SU-DHL-6 (cell line): Measurements from ENCODE around the gene GJA3.

Experiments used
- H2AFZ ChIP-seq: fragments of 200-600 bp; sonication (generic); 2 replicates; pipeline ENCODE4 v1.6.1; 2014; ENCODE audit warnings: low read depth, mild to moderate bottlenecking, moderate library complexity, mixed read lengths, antibody characterized with exemption, low read length; ENCODE audit not compliant: severe bottlenecking
- H3F3A ChIP-seq: fragments of 200-600 bp; shearing (Covaris generic); 2 replicates; pipeline ENCODE4 v1.6.0; 2016; ENCODE audit warnings: antibody characterized with exemption, mild to moderate bottlenecking; ENCODE audit not compliant: insufficient read depth
- H3K27ac ChIP-seq: fragments of 200-600 bp; sonication (generic); 2 replicates; pipeline ENCODE4 v1.5.1; 2016; ENCODE audit warnings: low read depth, mild to moderate bottlenecking, low read length, moderate library complexity, mixed read lengths
- H3K27me3 ChIP-seq: fragments of 200-600 bp; sonication (generic), shearing (Covaris generic); 2 replicates; pipeline ENCODE4 v1.6.0; 2014; ENCODE audit warnings: mild to moderate bottlenecking, low read length
- H3K36me3 ChIP-seq: fragments of 200-600 bp; sonication (generic); 2 replicates; pipeline ENCODE4 v1.6.1; 2014; ENCODE audit warnings: mild to moderate bottlenecking, low read length, mixed read lengths
- H3K4me2 ChIP-seq: fragments of 300-600, 200-600 bp; shearing (Covaris generic), sonication (generic); 2 replicates; pipeline ENCODE4 v1.6.0; 2014; ENCODE audit warnings: low read length, low read depth, mild to moderate bottlenecking; ENCODE audit not compliant: poor library complexity, severe bottlenecking
- H3K4me3 ChIP-seq: fragments of 200-600 bp; sonication (generic); 2 replicates; pipeline ENCODE4 v1.5.1; 2014; ENCODE audit warnings: antibody characterized with exemption, low read length, mild to moderate bottlenecking, mixed read lengths; ENCODE audit not compliant: insufficient read depth, poor library complexity, severe bottlenecking
- H3K79me2 ChIP-seq: fragments of 200-600 bp; sonication (generic); 2 replicates; pipeline ENCODE4 v1.6.1; 2014; ENCODE audit warnings: mild to moderate bottlenecking, low read length, moderate library complexity; ENCODE audit not compliant: insufficient read depth
- H3K9ac ChIP-seq: fragments of 200-600 bp; sonication (generic); 2 replicates; pipeline ENCODE4 v1.7.0; 2014; ENCODE audit warnings: mild to moderate bottlenecking, low read length
- H3K9me2 ChIP-seq: fragments of 200-600 bp; sonication (generic); replicated peaks from 2 replicates; pipeline ENCODE4 v1.6.1; 2014; ENCODE audit warnings: low read length; ENCODE audit not compliant: insufficient read depth
- H3K9me3 ChIP-seq: fragments of 200-600 bp; sonication (generic); 2 replicates; pipeline ENCODE4 v1.6.1; 2014; ENCODE audit warnings: low read length, mixed read lengths; ENCODE audit not compliant: insufficient read depth
- H4K20me1 ChIP-seq: fragments of 200-600 bp; sonication (generic); 2 replicates; pipeline ENCODE4 v1.6.1; 2014; ENCODE audit warnings: low read depth, mild to moderate bottlenecking, antibody characterized with exemption, low read length, moderate library complexity, mixed read lengths
- CTCF ChIP-seq: fragments of 200-600 bp; sonication (generic); IDR thresholded peaks from one replicate; pipeline ENCODE4 v1.5.1; 2017; ENCODE audit warnings: antibody characterized with exemption, mild to moderate bottlenecking, low read length, moderate library complexity; ENCODE audit not compliant: insufficient read depth, poor library complexity, severe bottlenecking
- EZH2phosphoT487 ChIP-seq: fragments of 200-600 bp; sonication (generic), shearing (Covaris generic); conservative IDR thresholded peaks from 2 replicates; pipeline ENCODE4 v1.6.1; 2018; ENCODE audit warnings: mild to moderate bottlenecking, antibody characterized with exemption, low read length, moderate library complexity, mixed read lengths

Gene GJA3

GRCh38 chr13:20127562-20128458 lies 33.0 kb downstream of the GJA3 start:
- Histone ChIP-seq H3K9me3 (no peaks in the 10 kb centered on the region), H2AFZ (no peak overlapping the region), H3K27me3 (no peaks in the 10 kb centered on the region), H3K4me3 (no peak overlapping the region), H3F3A (no peaks in the 10 kb centered on the region), H3K9me2 (no peaks in the 10 kb centered on the region), H3K36me3 (no peaks in the 10 kb centered on the region), H3K27ac (no peak overlapping the region), H4K20me1 (no peaks in the 10 kb centered on the region), H3K4me2 (no peak overlapping the region), H3K79me2 (no peaks in the 10 kb centered on the region), H3K9ac (no peak overlapping the region)
- no peak for TF ChIP-seq EZH2phosphoT487

GRCh38 chr13:20127262-20127561 lies 33.6 kb downstream of the GJA3 start:
- H3K4me2 ChIP-seq: no peak overlapping the region
- H2AFZ ChIP-seq: no peak overlapping the region
- no peaks in the 10 kb centered on the region for H3K9me3 ChIP-seq
- TF ChIP-seq CTCF (no peak), EZH2phosphoT487 (no peak)
- no peaks in the 10 kb centered on the region for H3K79me2 ChIP-seq
- no peaks in the 10 kb centered on the region for H3K27me3 ChIP-seq
- no peaks in the 10 kb centered on the region for H3K36me3 ChIP-seq
- H3K9ac ChIP-seq: no peak overlapping the region
- H3K9me2 ChIP-seq: no peaks in the 10 kb centered on the region
- H3K27ac ChIP-seq: no peak overlapping the region
- no peaks in the 10 kb centered on the region for H3F3A ChIP-seq
- no peaks in the 10 kb centered on the region for H4K20me1 ChIP-seq
- H3K4me3 ChIP-seq: no peak overlapping the region

- Histone ChIP-seq H3K4me3 (no peak overlapping the region), H3F3A (no peaks in the 10 kb centered on the region), H3K9me2 (no peaks in the 10 kb centered on the region), H4K20me1 (no peaks in the 10 kb centered on the region), H3K27me3 (no peaks in the 10 kb centered on the region), H3K79me2 (no peaks in the 10 kb centered on the region), H3K4me2 (no peak overlapping the region), H2AFZ (no peak overlapping the region), H3K27ac (no peak overlapping the region), H3K9ac (no peak overlapping the region), H3K36me3 (no peaks in the 10 kb centered on the region), H3K9me3 (no peaks in the 10 kb centered on the region)
- TF ChIP-seq EZH2phosphoT487 (no peak), CTCF (no peak)
Observed at GRCh38 chr13:20126541-20127261, 34.2 kb downstream of the GJA3 start.

- H3F3A ChIP-seq: no peaks in the 10 kb centered on the region
- H3K79me2 ChIP-seq: no peaks in the 10 kb centered on the region
- H3K9me3 ChIP-seq: no peaks in the 10 kb centered on the region
- H3K36me3 ChIP-seq: no peaks in the 10 kb centered on the region
- no peak overlapping the region for H3K27ac ChIP-seq
- H3K4me3 ChIP-seq: no peak overlapping the region
- no peak overlapping the region for H3K9ac ChIP-seq
- TF ChIP-seq EZH2phosphoT487 (no peak), CTCF (no peak)
- H3K4me2 ChIP-seq: no peak overlapping the region
- no peaks in the 10 kb centered on the region for H4K20me1 ChIP-seq
- no peak overlapping the region for H2AFZ ChIP-seq
- no peaks in the 10 kb centered on the region for H3K27me3 ChIP-seq
- H3K9me2 ChIP-seq: no peaks in the 10 kb centered on the region
Observed at GRCh38 chr13:20125783-20126165, 35.1 kb downstream of the GJA3 start.
